HG03066 (cell line): ENCODE measurements around the gene BUD31.

Experiments
- ATAC-seq: cut with Tn5 transposase; IDR thresholded peaks from one replicate; pipeline ENCODE4 v1.9.1; 2021; ENCODE audit warnings: low read depth; ENCODE audit not compliant: unreplicated experiment

BUD31 gene

GRCh38 chr7:99457650-99458493 lies 49.1 kb downstream of the BUD31 start:
- ATAC-seq = no peak

- ATAC-seq = no peak
Measured at GRCh38 chr7:99459087-99459486, 50.3 kb downstream of the BUD31 start.

GRCh38 chr7:99460651-99461050 lies 51.9 kb downstream of the BUD31 start:
- no peak for ATAC-seq

GRCh38 chr7:99461221-99461620 lies 52.5 kb downstream of the BUD31 start:
- ATAC-seq = no peak

GRCh38 chr7:99465421-99465768 lies 56.6 kb downstream of the BUD31 start:
- ATAC-seq = no peak

GRCh38 chr7:99468336-99468918 lies 59.7 kb downstream of the BUD31 start:
- ATAC-seq = no peak
